Endothelial cell (in vitro differentiated cells): ENCODE results near the gene BHLHA9. TPM values are rescaled to one million over a fixed set of nuclear protein-coding genes. Genes with fewer than 3 reads are reported as not detected.

Experiments
- DNase-seq: peaks from one replicate; pipeline ENCODE4 v3.0.0; 2021; ENCODE audit warnings: low spot score
- H3K27ac Mint-ChIP-seq: one replicate; pipeline ENCODE4 v1.8.0; 2021; ENCODE audit warnings: mixed read lengths, inconsistent platforms; ENCODE audit not compliant: unreplicated experiment
- H3K27me3 Mint-ChIP-seq: one replicate; pipeline ENCODE4 v1.8.0; 2021; ENCODE audit warnings: mild to moderate bottlenecking, moderate library complexity, mixed read lengths, inconsistent platforms; ENCODE audit not compliant: unreplicated experiment
- H3K36me3 Mint-ChIP-seq: one replicate; pipeline ENCODE4 v1.8.0; 2021; ENCODE audit warnings: mild to moderate bottlenecking, low read depth, mixed read lengths, inconsistent platforms; ENCODE audit not compliant: unreplicated experiment
- H3K4me1 Mint-ChIP-seq: one replicate; pipeline ENCODE4 v1.8.0; 2021; ENCODE audit warnings: mild to moderate bottlenecking, mixed read lengths, inconsistent platforms; ENCODE audit not compliant: unreplicated experiment
- H3K4me3 Mint-ChIP-seq: one replicate; pipeline ENCODE4 v1.8.0; 2021; ENCODE audit warnings: mild to moderate bottlenecking, mixed read lengths, inconsistent platforms; ENCODE audit not compliant: unreplicated experiment
- H3K9me3 Mint-ChIP-seq: one replicate; pipeline ENCODE4 v1.8.0; 2021; ENCODE audit warnings: mixed read lengths, inconsistent platforms; ENCODE audit not compliant: unreplicated experiment
- total RNA-seq: library from RNA; stranded (reverse); fragmentation: NEBNext Ultra II Directional; extraction: Animal tissue kit (Norgen Biotek cat#: 25700); gene quantifications from one replicate; pipeline ENCODE4 v1.2.1, GENCODE V29; 2021; ENCODE audit not compliant: unreplicated experiment
- TF ChIP-seq, protein P1 (sequence below): fragments of 200-600 bp; sonication (generic); IDR thresholded peaks from one replicate; pipeline ENCODE4 v1.5.0; 2021; ENCODE audit warnings: antibody characterized with exemption; ENCODE audit not compliant: unreplicated experiment

The BHLHA9 gene
- total RNA-seq, 1 donor from 2014 or later = not detected

DNA sequence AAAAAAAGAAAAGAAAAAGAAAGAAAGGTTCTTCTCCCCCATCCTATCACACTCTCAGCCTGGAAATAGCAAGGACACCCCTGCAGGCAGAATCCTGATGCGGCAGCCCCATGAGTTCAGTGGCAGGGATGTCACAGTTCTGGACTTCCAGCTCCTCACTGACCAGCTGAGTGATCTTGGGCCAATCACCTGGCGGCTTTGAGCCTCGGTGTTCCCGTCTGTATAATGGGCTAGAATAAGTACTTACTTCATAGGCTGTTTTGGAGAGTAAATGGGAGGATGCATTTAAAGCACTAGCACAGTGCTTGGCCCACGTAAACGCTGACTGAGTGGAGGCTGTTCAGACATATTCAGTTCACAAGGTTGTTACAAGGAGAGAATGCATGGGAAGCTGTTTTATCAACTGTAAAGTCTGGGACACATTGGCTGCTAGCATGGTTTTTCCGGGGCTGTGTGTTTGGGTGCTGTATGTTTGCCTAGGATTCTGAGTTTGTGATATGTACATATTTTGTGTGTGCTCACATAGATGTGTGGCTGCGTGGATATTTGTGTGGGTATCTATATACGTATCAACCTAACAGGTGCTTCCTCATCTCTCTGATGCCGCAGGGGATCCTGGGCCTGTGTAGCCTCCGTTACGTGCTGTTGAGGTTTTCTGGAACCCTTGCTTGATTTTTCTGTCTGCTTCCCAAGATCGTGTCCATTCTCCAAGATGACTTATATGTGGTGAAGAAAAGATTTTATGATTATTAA, 3.4 kb downstream of the BHLHA9 start:
- Mint-ChIP-seq H3K27ac (peak overlapping the region; percentile 42), H3K4me3 (peak overlapping the region; percentile 9), H3K27me3 (peaks cover 20% of the 10 kb centered on the region), H3K4me1 (peaks cover 4% of the 10 kb centered on the region), H3K9me3 (no peaks in the 10 kb centered on the region), H3K36me3 (no peaks in the 10 kb centered on the region)
- TF ChIP-seq, protein P1, sequence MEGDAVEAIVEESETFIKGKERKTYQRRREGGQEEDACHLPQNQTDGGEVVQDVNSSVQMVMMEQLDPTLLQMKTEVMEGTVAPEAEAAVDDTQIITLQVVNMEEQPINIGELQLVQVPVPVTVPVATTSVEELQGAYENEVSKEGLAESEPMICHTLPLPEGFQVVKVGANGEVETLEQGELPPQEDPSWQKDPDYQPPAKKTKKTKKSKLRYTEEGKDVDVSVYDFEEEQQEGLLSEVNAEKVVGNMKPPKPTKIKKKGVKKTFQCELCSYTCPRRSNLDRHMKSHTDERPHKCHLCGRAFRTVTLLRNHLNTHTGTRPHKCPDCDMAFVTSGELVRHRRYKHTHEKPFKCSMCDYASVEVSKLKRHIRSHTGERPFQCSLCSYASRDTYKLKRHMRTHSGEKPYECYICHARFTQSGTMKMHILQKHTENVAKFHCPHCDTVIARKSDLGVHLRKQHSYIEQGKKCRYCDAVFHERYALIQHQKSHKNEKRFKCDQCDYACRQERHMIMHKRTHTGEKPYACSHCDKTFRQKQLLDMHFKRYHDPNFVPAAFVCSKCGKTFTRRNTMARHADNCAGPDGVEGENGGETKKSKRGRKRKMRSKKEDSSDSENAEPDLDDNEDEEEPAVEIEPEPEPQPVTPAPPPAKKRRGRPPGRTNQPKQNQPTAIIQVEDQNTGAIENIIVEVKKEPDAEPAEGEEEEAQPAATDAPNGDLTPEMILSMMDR = no peak
- no peak for DNase-seq

DNA sequence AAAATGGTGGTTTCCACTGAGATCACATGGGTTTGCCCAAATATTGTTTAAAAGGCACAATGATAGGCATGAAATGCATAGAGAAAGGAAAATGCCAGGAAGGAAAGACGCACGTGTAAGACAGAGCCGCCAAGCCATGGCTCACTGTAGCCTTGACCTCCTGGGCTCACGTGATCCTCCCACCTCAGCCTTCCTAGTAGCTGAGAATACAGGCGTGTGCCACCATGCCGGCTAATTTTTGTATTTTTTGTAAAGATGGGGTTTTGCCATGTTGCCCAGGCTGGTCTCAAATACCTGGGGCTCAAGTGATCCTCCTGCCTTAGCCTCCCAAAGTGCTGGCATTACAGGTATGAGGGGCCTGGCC, 4.0 kb downstream of the BHLHA9 start:
- H3K36me3 Mint-ChIP-seq = no peaks in the 10 kb centered on the region
- H3K9me3 Mint-ChIP-seq = no peaks in the 10 kb centered on the region
- peaks cover 18% of the 10 kb centered on the region for H3K27me3 Mint-ChIP-seq
- TF ChIP-seq, protein P1 = no peak
- peaks cover 4% of the 10 kb centered on the region for H3K4me1 Mint-ChIP-seq
- DNase-seq = no peak
- H3K4me3 Mint-ChIP-seq = no peak overlapping the region
- H3K27ac Mint-ChIP-seq = no peak overlapping the region

- no peaks in the 10 kb centered on the region for H3K9me3 Mint-ChIP-seq
- H3K4me1 Mint-ChIP-seq = peaks cover 4% of the 10 kb centered on the region
- no peak overlapping the region for H3K27ac Mint-ChIP-seq
Observed at GRCh38 chr17:1275205-1275961, 5.1 kb downstream of the BHLHA9 start.

DNA sequence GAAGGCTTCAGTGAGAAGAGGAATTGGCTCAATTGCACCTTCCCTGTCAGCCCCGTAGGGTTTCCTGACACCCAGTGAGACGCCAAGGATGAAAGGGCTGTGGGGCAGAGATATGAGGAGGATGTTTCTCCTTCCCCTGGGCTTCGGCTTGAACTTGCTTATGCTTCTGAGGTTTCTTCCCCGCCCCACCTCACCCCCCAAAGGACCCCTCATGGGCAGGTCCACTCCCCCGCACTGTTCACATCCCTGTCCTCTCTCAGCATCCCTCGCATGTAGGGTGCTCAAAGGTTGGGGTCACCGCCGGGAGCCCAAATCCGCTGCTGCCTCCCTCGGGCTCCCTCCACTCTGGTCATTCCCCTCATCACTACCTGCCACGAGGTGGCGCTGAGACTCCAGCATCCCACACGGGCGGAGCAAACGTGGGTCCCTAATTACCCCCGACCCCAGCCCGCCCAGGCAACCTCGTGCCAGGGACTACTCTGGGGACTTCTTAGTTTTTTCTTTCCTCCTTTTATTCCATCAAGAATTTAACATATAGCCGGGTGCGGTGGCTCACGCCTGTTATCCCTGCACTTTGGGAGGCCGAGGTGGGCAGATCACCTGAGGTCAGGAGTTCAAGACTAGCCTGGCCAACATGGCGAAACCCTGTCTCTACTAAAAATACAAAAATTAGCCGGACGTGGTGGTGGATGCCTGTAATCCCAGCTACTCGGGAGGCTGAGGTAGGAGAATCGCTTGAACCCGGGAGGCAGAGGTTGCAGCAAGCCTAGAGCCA, 5.9 kb downstream of the BHLHA9 start:
- no peaks in the 10 kb centered on the region for H3K9me3 Mint-ChIP-seq
- TF ChIP-seq, protein P1 = peak; percentile 68
- H3K36me3 Mint-ChIP-seq = no peaks in the 10 kb centered on the region
- H3K27ac Mint-ChIP-seq = no peak overlapping the region
- no peak overlapping the region for H3K4me3 Mint-ChIP-seq
- peak; percentile 83 for DNase-seq
- peaks cover 4% of the 10 kb centered on the region for H3K4me1 Mint-ChIP-seq
- H3K27me3 Mint-ChIP-seq = peaks cover 18% of the 10 kb centered on the region

More at GRCh38 chr17:1275205-1275961, 5.1 kb downstream of the BHLHA9 start:
- Mint-ChIP-seq H3K36me3 (no peaks in the 10 kb centered on the region), H3K27me3 (peaks cover 18% of the 10 kb centered on the region), H3K4me3 (peak overlapping the region; percentile 66)
- DNase-seq = no peak
- TF ChIP-seq, protein P1 = no peak
